ENCODE results near the gene BLVRB. TPM values are rescaled to one million over a fixed set of nuclear protein-coding genes. Genes with fewer than 3 reads are reported as not detected.

BLVRB gene
- total and polyA plus RNA-seq, 9 of the 15 experiments (the other 6 are each of a cell fraction or from before 2014, with no cell fraction given): 81.1 to 749 (median 331) TPM

- no peak for TF ChIP-seq ZNF395 (CRISPR knock-in tag; IDR thresholded peaks at IDR 0.05)
- TF ChIP-seq ZBTB49 (CRISPR knock-in tag; IDR thresholded peaks at IDR 0.05; ENCODE audit: borderline replicate concordance): no peak
- peak; percentile 61 for TF ChIP-seq ETS1 (conservative IDR thresholded peaks at IDR 0.05; ENCODE audit: control insufficient read depth, low read depth, low read length)
- no peak for TF ChIP-seq THRA (IDR thresholded peaks at IDR 0.05)
- no peak for TF ChIP-seq HDAC6 (IDR thresholded peaks at IDR 0.05; ENCODE audit: low read depth, low read length)
- TF ChIP-seq KLF10 (CRISPR knock-in tag; IDR thresholded peaks at IDR 0.05): no peak
- no peak for TF ChIP-seq E2F8 (IDR thresholded peaks at IDR 0.05; ENCODE audit: low read depth, partially characterized antibody)
- 0 out of 2 replicates have a peak, but pooled peaks have one; percentile 52 for TF ChIP-seq ARID4B (CRISPR knock-in tag; IDR thresholded peaks at IDR 0.05)
- TF ChIP-seq MTA3 (IDR thresholded peaks at IDR 0.05; ENCODE audit: borderline replicate concordance): peak; percentile 71
- TF ChIP-seq RNF2 (IDR thresholded peaks at IDR 0.05): peak; percentile 41; the same call in 1 of the 2 replicates
- no peak for TF ChIP-seq SPI1 (IDR thresholded peaks at IDR 0.05; ENCODE audit: borderline replicate concordance, low read depth, low read length)
Observed at GRCh38 chr19:40425450-40426287, 39.9 kb downstream of the BLVRB start, which contains the start of gene SERTAD1 (continued).

Data from K562 (cell line).